ENCODE results near the gene SLC38A8. TPM values are rescaled to one million over a fixed set of nuclear protein-coding genes. Genes with fewer than 3 reads are reported as not detected.
A peak's percentile ranks its signal among the peaks of the same experiment; 100 is the strongest.

SLC38A8 gene
- total RNA-seq, 2 donors from 2014 or later = not detected

DNA sequence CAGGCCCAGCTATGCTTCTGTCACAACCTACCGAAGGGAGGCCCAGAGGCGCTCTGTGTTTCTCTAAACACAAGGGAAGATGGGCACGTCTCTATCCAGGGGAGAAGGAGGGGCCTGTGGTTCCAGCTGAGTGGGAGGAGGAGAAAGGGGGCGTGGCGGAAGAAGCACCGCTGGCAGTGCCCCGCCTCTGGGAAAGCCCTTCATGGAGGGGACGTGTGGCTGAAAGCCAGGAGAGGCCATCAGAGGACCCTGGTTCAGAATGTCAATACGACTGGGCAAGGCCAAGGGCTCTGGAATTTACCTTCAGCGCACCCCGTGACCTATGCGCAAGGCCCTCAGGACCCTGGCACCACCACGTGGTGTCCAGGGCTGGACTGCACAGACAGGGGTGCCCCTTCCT, 12.3 kb upstream of the SLC38A8 start:
- H3K9me3 ChIP-seq = no peaks in the 10 kb centered on the region
- H3K4me3 ChIP-seq = no peak overlapping the region
- peaks cover 0 to 38% of the 10 kb centered on the region in 2 donors for H3K4me1 ChIP-seq
- no peaks in the 10 kb centered on the region for H3K27me3 ChIP-seq
- no peak for DNase-seq (ENCODE audit: low spot score)
- peaks cover 64% of the 10 kb centered on the region for H3K36me3 ChIP-seq
- TF ChIP-seq, protein P1, sequence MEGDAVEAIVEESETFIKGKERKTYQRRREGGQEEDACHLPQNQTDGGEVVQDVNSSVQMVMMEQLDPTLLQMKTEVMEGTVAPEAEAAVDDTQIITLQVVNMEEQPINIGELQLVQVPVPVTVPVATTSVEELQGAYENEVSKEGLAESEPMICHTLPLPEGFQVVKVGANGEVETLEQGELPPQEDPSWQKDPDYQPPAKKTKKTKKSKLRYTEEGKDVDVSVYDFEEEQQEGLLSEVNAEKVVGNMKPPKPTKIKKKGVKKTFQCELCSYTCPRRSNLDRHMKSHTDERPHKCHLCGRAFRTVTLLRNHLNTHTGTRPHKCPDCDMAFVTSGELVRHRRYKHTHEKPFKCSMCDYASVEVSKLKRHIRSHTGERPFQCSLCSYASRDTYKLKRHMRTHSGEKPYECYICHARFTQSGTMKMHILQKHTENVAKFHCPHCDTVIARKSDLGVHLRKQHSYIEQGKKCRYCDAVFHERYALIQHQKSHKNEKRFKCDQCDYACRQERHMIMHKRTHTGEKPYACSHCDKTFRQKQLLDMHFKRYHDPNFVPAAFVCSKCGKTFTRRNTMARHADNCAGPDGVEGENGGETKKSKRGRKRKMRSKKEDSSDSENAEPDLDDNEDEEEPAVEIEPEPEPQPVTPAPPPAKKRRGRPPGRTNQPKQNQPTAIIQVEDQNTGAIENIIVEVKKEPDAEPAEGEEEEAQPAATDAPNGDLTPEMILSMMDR (IDR thresholded peaks at IDR 0.05) = no peak
- peak overlapping the region; percentile 44 to 75 for H3K27ac ChIP-seq

DNA sequence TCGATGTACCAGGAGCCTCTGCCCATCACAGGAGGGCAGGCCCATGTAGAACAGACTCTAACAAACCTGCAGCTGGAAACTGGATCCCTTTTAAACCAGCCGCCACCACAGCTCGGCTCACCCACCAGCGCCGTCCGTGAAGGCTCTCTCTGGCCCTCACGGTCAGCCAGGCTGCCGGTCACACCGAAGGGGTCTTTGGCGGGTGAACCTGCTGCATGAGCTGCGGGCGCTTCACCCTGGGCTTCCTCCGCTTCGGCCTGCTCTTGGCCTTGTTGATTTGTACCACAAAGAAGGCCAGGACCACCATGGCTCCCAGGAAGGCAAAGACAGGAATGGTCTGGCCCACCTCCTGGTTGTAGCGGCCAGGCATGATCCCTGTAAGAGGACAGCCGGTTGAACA, 11.7 kb upstream of the SLC38A8 start:
- Histone ChIP-seq H3K27ac (peak overlapping the region in 1 of 2 donors; percentile 75), H3K9me3 (no peaks in the 10 kb centered on the region), H3K4me3 (no peak overlapping the region), H3K36me3 (peaks cover 61% of the 10 kb centered on the region), H3K4me1 (peaks cover 0 to 36% of the 10 kb centered on the region in 2 donors), H3K27me3 (no peaks in the 10 kb centered on the region)
- TF ChIP-seq, protein P1 (IDR thresholded peaks at IDR 0.05) = no peak
- DNase-seq (ENCODE audit: low spot score) = no peak

DNA sequence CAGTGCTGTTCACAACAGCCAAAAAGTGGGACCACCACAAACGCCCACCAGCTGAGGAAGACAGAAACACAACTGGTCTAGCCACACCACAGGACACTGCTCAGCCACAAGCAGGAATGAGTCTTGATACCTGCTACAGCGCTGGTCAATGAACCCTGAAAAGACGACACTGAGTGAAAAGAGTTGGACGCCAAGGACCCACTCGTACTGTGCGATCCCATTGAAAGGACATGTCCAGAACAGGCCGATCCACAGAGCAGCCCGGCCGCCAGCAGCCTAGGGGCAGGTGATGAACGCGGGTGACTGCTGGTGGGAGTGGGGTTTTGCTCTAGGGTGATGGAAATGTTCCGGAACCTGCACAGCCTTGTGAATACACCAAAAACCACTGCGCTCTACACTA, 10.6 kb upstream of the SLC38A8 start:
- Histone ChIP-seq H3K4me3 (no peak overlapping the region), H3K27ac (no peak overlapping the region), H3K9me3 (no peaks in the 10 kb centered on the region), H3K4me1 (peaks cover 0 to 26% of the 10 kb centered on the region in 2 donors), H3K36me3 (peaks cover 54% of the 10 kb centered on the region), H3K27me3 (no peaks in the 10 kb centered on the region)
- TF ChIP-seq, protein P1 (IDR thresholded peaks at IDR 0.05) = no peak
- DNase-seq (ENCODE audit: low spot score) = no peak

DNA sequence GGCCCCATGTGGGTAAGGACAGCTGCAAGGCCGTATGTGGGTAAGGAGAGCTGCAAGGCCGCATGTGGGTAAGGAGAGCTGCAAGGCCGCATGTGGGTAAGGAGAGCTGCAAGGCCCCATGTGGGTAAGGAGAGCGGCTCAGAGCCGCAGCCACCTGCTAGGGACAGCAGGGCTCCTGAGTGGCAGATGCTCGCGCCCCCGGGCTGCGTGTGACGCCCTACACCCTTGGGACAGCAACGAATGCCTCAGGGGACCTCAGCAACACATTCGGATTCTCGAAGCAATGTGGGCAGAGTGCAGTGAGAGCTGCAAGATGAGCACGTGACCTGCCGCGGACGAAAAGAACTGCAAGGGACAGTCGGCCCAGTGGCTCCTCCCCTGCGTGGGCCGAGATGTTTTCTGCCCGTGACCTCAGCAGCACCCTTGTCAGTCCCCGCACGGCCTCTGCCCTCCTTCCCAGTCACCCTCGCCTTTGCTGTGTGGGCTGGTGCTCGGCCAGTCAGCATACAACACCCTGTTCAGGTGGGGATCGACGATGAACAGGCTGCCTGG, 9.6 kb upstream of the SLC38A8 start:
- no peak for DNase-seq (ENCODE audit: low spot score)

DNA sequence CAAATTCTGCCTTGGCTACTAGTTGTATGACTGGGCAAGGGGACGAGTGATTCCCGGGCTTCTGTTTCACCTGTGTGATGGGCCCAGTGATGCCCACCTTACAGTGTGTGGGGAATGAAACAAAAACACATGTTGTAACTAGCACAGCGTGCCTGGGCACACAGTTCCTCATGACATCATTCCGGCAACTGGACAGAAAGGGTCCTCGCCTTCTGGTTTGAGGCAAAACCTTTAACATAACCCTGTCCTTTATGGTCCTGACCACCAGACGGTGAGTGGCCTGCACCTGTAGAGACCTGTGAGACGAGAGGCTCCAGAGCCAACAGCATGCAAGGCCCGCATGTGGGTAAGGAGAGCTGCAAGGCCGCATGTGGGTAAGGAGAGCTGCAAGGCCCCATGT, 7.7 kb upstream of the SLC38A8 start:
- Histone ChIP-seq H3K27me3 (no peaks in the 10 kb centered on the region), H3K36me3 (peaks cover 27% of the 10 kb centered on the region), H3K4me3 (no peak overlapping the region), H3K4me1 (peaks cover 0 to 7% of the 10 kb centered on the region in 2 donors), H3K27ac (no peak overlapping the region), H3K9me3 (no peaks in the 10 kb centered on the region)
- TF ChIP-seq, protein P1 (IDR thresholded peaks at IDR 0.05) = no peak
- no peak for DNase-seq (ENCODE audit: low spot score)

More for the DNA sequence above, 9.6 kb upstream of the SLC38A8 start:
- Histone ChIP-seq H3K36me3 (peaks cover 45% of the 10 kb centered on the region), H3K27ac (no peak overlapping the region), H3K9me3 (no peaks in the 10 kb centered on the region), H3K27me3 (no peaks in the 10 kb centered on the region), H3K4me3 (no peak overlapping the region), H3K4me1 (peaks cover 0 to 23% of the 10 kb centered on the region in 2 donors)
- TF ChIP-seq, protein P1 (IDR thresholded peaks at IDR 0.05) = no peak

Data from right atrium auricular region (tissue), 2 donors.